ENCODE data around the gene TRMT10B. TPM values are rescaled to one million over a fixed set of nuclear protein-coding genes. Genes with fewer than 3 reads are reported as not detected.

Gene TRMT10B, protein sequence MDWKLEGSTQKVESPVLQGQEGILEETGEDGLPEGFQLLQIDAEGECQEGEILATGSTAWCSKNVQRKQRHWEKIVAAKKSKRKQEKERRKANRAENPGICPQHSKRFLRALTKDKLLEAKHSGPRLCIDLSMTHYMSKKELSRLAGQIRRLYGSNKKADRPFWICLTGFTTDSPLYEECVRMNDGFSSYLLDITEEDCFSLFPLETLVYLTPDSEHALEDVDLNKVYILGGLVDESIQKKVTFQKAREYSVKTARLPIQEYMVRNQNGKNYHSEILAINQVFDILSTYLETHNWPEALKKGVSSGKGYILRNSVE
- total RNA-seq (2022; extraction: Qiagen RNA extraction; ENCODE audit: low read depth), result 5.0 to 6.1 TPM (median 5.4 TPM) in 5 replicates

DNA sequence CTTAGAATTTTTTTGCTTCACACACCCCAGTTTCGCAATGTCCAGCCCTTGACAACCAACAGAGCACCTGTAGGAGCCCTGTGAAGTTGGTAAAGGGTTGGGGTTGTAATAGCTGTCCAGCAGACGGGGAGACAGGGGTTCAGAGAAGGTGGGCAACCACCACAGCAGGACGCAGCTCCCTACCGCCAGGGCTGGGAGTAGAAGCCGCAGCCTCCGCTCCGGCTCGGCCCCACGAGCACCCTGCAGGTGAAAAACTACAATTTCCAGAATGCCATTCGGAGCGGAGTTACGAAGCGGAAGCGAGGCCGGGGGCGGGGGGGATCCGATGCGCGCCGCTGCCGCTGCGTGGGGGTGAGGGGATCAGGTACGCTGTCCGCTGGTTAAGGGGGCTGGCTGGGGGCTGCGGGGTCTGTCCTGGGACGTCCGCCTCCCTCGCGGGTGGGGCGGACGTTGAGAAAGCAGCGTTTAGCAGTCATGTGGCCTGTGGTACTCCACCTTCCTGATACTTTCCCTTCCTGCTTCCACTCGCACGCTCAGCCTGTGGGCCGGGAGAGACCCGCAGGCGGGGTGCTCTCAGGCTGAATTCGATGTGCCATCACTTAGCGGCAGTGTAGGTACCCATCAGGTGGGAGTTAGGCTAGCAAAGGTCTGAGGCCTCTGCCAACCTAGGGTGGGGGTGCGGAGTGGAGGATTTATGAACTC lies at the start of gene TRMT10B:
Gene TRMT10B, plus strand, starts transcription at position 317 of the 702 bp plus-strand sequence. CDS start 8,127 bp downstream, outside the sequence.

DNA sequence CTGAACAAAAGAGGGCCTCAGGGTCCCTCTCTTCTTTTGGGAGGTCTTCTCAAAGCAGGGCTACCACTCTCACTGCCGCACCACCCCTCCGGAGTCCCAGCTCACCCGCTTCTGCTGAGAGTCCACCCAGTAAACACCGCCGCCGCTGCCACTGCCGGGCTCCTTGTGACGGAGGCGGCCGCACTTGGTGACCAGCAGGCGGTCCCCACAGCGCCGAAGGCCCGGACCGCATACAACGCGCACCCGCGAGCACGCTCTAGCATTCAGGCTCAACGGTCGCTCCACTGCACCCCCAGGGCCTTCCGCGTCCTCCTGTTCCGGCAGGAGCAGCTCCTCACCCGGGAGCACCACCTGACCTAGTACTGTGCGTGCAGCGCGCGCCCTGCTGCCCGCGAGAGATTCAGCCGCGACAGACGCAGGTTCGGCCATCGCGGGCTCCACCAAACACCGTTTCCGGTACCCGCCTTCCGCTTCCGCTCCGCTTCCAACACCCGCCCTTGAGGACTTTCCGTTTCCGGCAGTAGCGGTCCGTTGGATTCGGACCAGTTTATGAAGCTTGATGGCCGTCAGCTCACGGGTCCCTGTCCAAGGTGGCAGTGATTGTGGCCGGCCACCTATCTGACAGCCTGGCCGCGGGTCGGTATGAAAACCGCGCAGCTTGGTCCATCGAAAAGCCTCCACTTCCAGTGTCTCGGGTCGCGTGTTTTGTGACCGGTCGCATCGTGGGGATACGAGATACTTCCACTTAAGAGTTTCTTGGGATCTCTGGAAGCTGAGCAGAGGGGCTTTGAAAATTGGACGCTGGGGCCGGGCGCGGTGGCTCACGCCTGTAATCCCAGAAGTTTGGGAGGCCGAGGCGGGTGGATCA lies 31.2 kb downstream of the TRMT10B start, which contains the start of gene EXOSC3:
Gene EXOSC3, minus strand, starts transcription at position 449 of the 868 bp plus-strand sequence. Its CDS starts 20 bp downstream, at position 429.

DNA sequence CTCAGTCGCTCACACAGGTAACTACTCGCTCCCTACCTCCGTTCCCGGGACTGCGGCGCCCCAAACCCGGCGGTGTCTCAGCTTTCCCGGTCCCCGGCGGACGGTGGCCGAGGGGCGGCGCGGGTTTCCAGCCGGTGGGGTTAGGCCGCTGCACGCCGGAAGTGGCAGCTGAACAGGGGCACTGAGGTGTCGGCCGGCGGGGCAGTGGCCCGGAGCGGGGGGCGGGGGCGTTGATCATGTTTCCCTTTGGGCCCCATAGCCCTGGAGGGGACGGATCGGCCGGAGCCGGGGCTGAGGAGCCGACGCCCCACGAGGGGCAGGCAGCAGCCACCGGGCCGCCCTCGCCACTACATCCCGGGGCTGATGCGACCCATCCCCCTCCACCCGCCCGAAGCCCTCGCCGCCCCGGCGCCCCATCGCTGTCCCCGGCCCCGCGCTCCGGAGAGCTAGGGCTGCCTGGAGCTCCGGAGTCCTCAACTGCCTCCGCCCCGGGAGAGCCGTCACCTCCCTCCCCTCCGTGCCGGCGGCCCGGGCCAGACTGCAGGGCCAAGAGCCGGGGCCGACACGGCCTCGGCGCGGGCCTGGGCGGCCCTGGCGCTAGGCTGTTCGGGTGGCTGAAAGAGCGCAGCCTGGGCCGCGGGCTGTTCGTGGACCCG lies 47.2 kb downstream of the TRMT10B start, which contains the start of gene DCAF10:
Gene DCAF10, plus strand, starts transcription at position 167 of the 656 bp plus-strand sequence. Its CDS starts 70 bp downstream, at position 237.

Other genes starting within 250 kb of the TRMT10B start
- 4.8 to 8.8 TPM (median 7.8 TPM) in 5 replicates for gene FBXO10, start 177.4 kb upstream of the TRMT10B start, total RNA-seq (2022; extraction: Qiagen RNA extraction; ENCODE audit: low read depth)
- gene TOMM5, start 161.2 kb upstream of the TRMT10B start, total RNA-seq (2022; extraction: Qiagen RNA extraction; ENCODE audit: low read depth), result 297 to 340 TPM (median 331 TPM) in 5 replicates
- gene FRMPD1, start 102.9 kb upstream of the TRMT10B start, total RNA-seq (2022; extraction: Qiagen RNA extraction; ENCODE audit: low read depth), result 0.02 to 0.06 TPM (median 0.04 TPM) in 4 of 5 replicates, not detected in the other
- 70.3 to 87.4 TPM (median 80.5 TPM) in 5 replicates for gene EXOSC3, start 31.3 kb downstream of the TRMT10B start, total RNA-seq (2022; extraction: Qiagen RNA extraction; ENCODE audit: low read depth)
- 10.4 to 13.4 TPM (median 12.8 TPM) in 5 replicates for gene DCAF10, start 47.0 kb downstream of the TRMT10B start, total RNA-seq (2022; extraction: Qiagen RNA extraction; ENCODE audit: low read depth)
- 16.9 to 21.0 TPM (median 18.4 TPM) in 5 replicates for gene SLC25A51, start 150.3 kb downstream of the TRMT10B start, total RNA-seq (2022; extraction: Qiagen RNA extraction; ENCODE audit: low read depth)

Data from A549 treated with ZK216348 at 1 μM for 4 hours (cell line).